Natural killer cell (primary cell): Measurements from ENCODE around the gene ADIPOR2. TPM values are rescaled to one million over a fixed set of nuclear protein-coding genes. Genes with fewer than 3 reads are reported as not detected.

Experiments
- ATAC-seq, 3 donors: fragments of 150-1000 bp in 2 of 3; fragments of 200-7000 bp in 1 of 3; cut with Tn5 transposase; 1 replicate in 1 of 3; 2 replicates in 2 of 3; pipeline ENCODE4 v1.10.0; 2021; ENCODE audit warnings: mild to moderate bottlenecking in 2 of 3, moderate library complexity in 2 of 3
- DNase-seq, 2 donors: peaks; one replicate each; pipeline versions ENCODE4 v3.0.0 to v3.0.0-alpha.2; 2013 to 2021; ENCODE audit warnings: mixed read lengths in 1 of 2
- H3K27ac ChIP-seq: one replicate; pipeline ENCODE4 v1.5.1; 2013; ENCODE audit warnings: mild to moderate bottlenecking, low read length
- H3K27me3 ChIP-seq: one replicate; pipeline ENCODE4 v1.6.1; 2013; ENCODE audit warnings: low read length; ENCODE audit not compliant: control insufficient read depth, insufficient read depth
- H3K36me3 ChIP-seq: one replicate; pipeline ENCODE4 v1.6.1; 2013; ENCODE audit warnings: low read length; ENCODE audit not compliant: control insufficient read depth, insufficient read depth
- H3K4me1 ChIP-seq: one replicate; pipeline ENCODE4 v1.6.1; 2013; ENCODE audit warnings: low read length; ENCODE audit not compliant: control insufficient read depth, insufficient read depth
- H3K4me3 ChIP-seq: one replicate; pipeline ENCODE4 v1.5.1; 2013; ENCODE audit warnings: low read length
- H3K9me3 ChIP-seq: one replicate; pipeline ENCODE4 v1.6.1; 2013; ENCODE audit warnings: low read length; ENCODE audit not compliant: control insufficient read depth, insufficient read depth
- H3K27ac Mint-ChIP-seq, 2 donors: one replicate each; pipeline ENCODE4 v1.8.0; 2022; ENCODE audit warnings: mild to moderate bottlenecking in 2 of 2, mixed read lengths in 2 of 2, moderate library complexity in 1 of 2
- H3K27me3 Mint-ChIP-seq, 2 donors: one replicate each; pipeline ENCODE4 v1.8.0; 2022; ENCODE audit warnings: low read depth in 2 of 2, mixed read lengths in 2 of 2
- H3K36me3 Mint-ChIP-seq: one replicate; pipeline ENCODE4 v1.8.0; 2022; ENCODE audit warnings: mixed read lengths
- H3K4me1 Mint-ChIP-seq, 2 donors: one replicate each; pipeline ENCODE4 v1.8.0; 2022; ENCODE audit warnings: mixed read lengths in 2 of 2
- H3K4me3 Mint-ChIP-seq: one replicate; pipeline ENCODE4 v1.8.0; 2022; ENCODE audit warnings: mild to moderate bottlenecking, moderate library complexity, mixed read lengths
- H3K9me3 Mint-ChIP-seq, 2 donors: one replicate each; pipeline ENCODE4 v1.8.0; 2022; ENCODE audit warnings: mixed read lengths in 2 of 2
- CTCF ChIP-seq: fragments of 200-600 bp; IDR thresholded peaks from one replicate; pipeline ENCODE4 v1.8.0; 2022; ENCODE audit warnings: antibody characterized with exemption
- WGBS: methylation state at CpG from one replicate; pipeline ENCODE4 v1.1.7; 2013; ENCODE audit warnings: missing lambda C conversion rate; ENCODE audit not compliant: insufficient coverage; 5-methylcytosine and 5-hydroxymethylcytosine counted together
- intact Hi-C: fragments of 100-400 bp; cut with micrococcal nuclease; formaldehyde crosslinking; loops from one replicate; pipeline ENCODE4 v1.14.2; 2022
- total RNA-seq, 4 donors: library from RNA; stranded (reverse); fragments of 120-200 nt in 1 of 4; gene quantifications; one replicate each; pipeline versions ENCODE4 v1.2.3 to v1.2.4, GENCODE V29; 2013 to 2022

Gene ADIPOR2
- total RNA-seq, 3 donors from 2014 or later (not counting 1 experiment from before 2014, with no cell fraction given) = 38.6 to 48.3 (median 44.0) TPM

- ATAC-seq = no peak
- no peak overlapping the region for H3K27ac Mint-ChIP-seq
- DNase-seq = no peak
Measured at GRCh38 chr12:1814266-1814665, 123.4 kb downstream of the ADIPOR2 start.

DNA sequence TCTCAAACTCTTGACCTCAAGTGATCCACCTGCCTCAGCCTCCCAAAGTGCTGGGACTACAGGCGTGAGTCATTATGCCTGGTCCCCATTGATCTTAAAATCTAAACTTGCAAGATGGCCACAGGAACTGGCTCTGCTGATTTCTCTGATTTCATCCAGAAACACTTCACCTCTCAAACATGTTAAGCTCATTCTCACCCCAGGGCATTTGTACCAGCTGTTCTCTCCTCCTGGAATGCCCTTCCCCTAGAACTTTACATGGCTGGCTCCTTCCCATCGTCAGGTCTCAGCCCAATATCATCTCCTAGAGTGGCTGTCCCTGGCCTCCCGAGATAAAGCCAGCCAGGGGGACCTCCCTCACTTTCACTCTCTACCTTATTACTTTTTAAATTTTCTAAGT is 124.2 kb downstream of the ADIPOR2 start:
- H3K36me3 ChIP-seq = no peaks in the 10 kb centered on the region
- H3K27me3 ChIP-seq = peaks cover 3% of the 10 kb centered on the region
- Mint-ChIP-seq H3K36me3 (no peaks in the 10 kb centered on the region), H3K9me3 (no peaks in the 10 kb centered on the region), H3K27me3 (peaks cover 11 to 17% of the 10 kb centered on the region in 2 donors), H3K4me1 (peaks cover 0 to 24% of the 10 kb centered on the region in 2 donors), H3K4me3 (no peak overlapping the region), H3K27ac (no peak overlapping the region)
- H3K27ac ChIP-seq = no peak overlapping the region
- DNase-seq (no peak), ATAC-seq (no peak)
- intact Hi-C loops = no loop called here
- no peak for TF ChIP-seq CTCF
- H3K4me1 ChIP-seq = peaks cover 42% of the 10 kb centered on the region
- H3K4me3 ChIP-seq = no peak overlapping the region
- no peaks in the 10 kb centered on the region for H3K9me3 ChIP-seq
- WGBS = 77% methylated on average over 3 of the region's 3 CpGs

More at GRCh38 chr12:1814266-1814665, 123.4 kb downstream of the ADIPOR2 start:
- Mint-ChIP-seq H3K4me3 (no peak overlapping the region), H3K36me3 (no peaks in the 10 kb centered on the region), H3K9me3 (no peaks in the 10 kb centered on the region), H3K4me1 (peaks cover 8 to 29% of the 10 kb centered on the region in 2 donors), H3K27me3 (peaks cover 5 to 9% of the 10 kb centered on the region in 2 donors)
- Histone ChIP-seq H3K27me3 (no peaks in the 10 kb centered on the region), H3K4me1 (peaks cover 51% of the 10 kb centered on the region), H3K9me3 (no peaks in the 10 kb centered on the region), H3K36me3 (no peaks in the 10 kb centered on the region), H3K27ac (no peak overlapping the region), H3K4me3 (no peak overlapping the region)
- intact Hi-C loops = loop anchor here (5.0 kb wide), 1 partner anchor 108 kb away; no protein-coding TSS in a partner anchor
- WGBS = 83% methylated on average over 8 of the region's 8 CpGs
- TF ChIP-seq CTCF = no peak

- no peak for DNase-seq
- Histone ChIP-seq H3K36me3 (no peaks in the 10 kb centered on the region), H3K27me3 (peaks cover 3% of the 10 kb centered on the region), H3K4me3 (no peak overlapping the region), H3K4me1 (peaks cover 33% of the 10 kb centered on the region), H3K27ac (no peak overlapping the region), H3K9me3 (no peaks in the 10 kb centered on the region)
- WGBS = 86% methylated on average over 21 of the region's 21 CpGs
- H3K36me3 Mint-ChIP-seq = no peaks in the 10 kb centered on the region
- ATAC-seq = no peak
- intact Hi-C loops = no loop called here
- no peak overlapping the region for H3K4me3 Mint-ChIP-seq
- H3K27ac Mint-ChIP-seq = no peak overlapping the region
- TF ChIP-seq CTCF = no peak
- H3K4me1 Mint-ChIP-seq = peaks cover 0 to 24% of the 10 kb centered on the region in 2 donors
- peaks cover 20 to 26% of the 10 kb centered on the region in 2 donors for H3K27me3 Mint-ChIP-seq
- H3K9me3 Mint-ChIP-seq = no peaks in the 10 kb centered on the region
Measured at GRCh38 chr12:1815814-1816729, 125.2 kb downstream of the ADIPOR2 start.
